HEK293 (cell line): ENCODE measurements around the gene FXR1.

Source experiments
- CTCF ChIA-PET: fragments of 350-600 bp; formaldehyde crosslinking; extraction: SDS; loops from one replicate; lab custom pipeline; 2021; ENCODE audit warnings: antibody characterized with exemption; lab: Yijun Ruan, JAX
- POLR2A ChIA-PET: fragments of 300-600 bp; formaldehyde crosslinking; extraction: SDS; loops from one replicate; lab custom pipeline; 2020; ENCODE audit warnings: antibody characterized with exemption, inconsistent platforms; lab: Yijun Ruan, JAX
- H3K27ac ChIP-seq: fragments of 200-500 bp; sonication (Bioruptor generic); 2 replicates; pipeline ENCODE4 v1.5.1; 2014; ENCODE audit warnings: low read depth, low read length, control low read depth, inconsistent platforms; ENCODE audit errors: extremely low read depth
- H3K36me3 ChIP-seq, 2 experiments: fragments of 200-500 bp in 1 of 2; sonication (Bioruptor generic) in 1 of 2; 1 replicate in 1 of 2; 2 replicates in 1 of 2; pipeline ENCODE4 v1.5.1; 2014 to 2017; ENCODE audit warnings: inconsistent platforms in 2 of 2, low read length in 2 of 2; ENCODE audit not compliant: control insufficient read depth in 2 of 2, insufficient read depth in 1 of 2
- H3K4me1 ChIP-seq: fragments of 200-500 bp; sonication (Bioruptor generic); 2 replicates; pipeline ENCODE4 v1.5.1; 2014; ENCODE audit warnings: mild to moderate bottlenecking, low read length, inconsistent platforms; ENCODE audit not compliant: control insufficient read depth, insufficient read depth
- H3K4me3 ChIP-seq: 2 replicates; pipeline ENCODE4 v1.5.1; 2011; ENCODE audit warnings: low read depth, mild to moderate bottlenecking, control low read depth, low read length, moderate library complexity
- H3K9me3 ChIP-seq: fragments of 200-500 bp; sonication (Bioruptor generic); 2 replicates; pipeline ENCODE4 v1.5.1; 2014; ENCODE audit warnings: low read depth, low read length, inconsistent platforms; ENCODE audit not compliant: control insufficient read depth, insufficient read depth
- AEBP2 ChIP-seq: fragments of 450-650 bp; formaldehyde crosslinking; IDR thresholded peaks from 2 replicates; pipeline ENCODE4 v1.5.1; 2016; ENCODE audit warnings: missing biosample characterization, missing genetic modification characterization, borderline replicate concordance
- HIC1 ChIP-seq: fragments of 450-650 bp; formaldehyde crosslinking; IDR thresholded peaks from 2 replicates; pipeline ENCODE4 v1.5.1; 2016; ENCODE audit warnings: missing biosample characterization, missing genetic modification characterization
- HOXC10 ChIP-seq: sonication (generic); formaldehyde crosslinking; IDR thresholded peaks from 2 replicates; pipeline ENCODE4 v1.8.1; 2023; ENCODE audit warnings: mild to moderate bottlenecking, missing genetic modification reagents
- KLF17 ChIP-seq: fragments of 450-650 bp; formaldehyde crosslinking; IDR thresholded peaks from 2 replicates; pipeline ENCODE4 v1.5.1; 2016; ENCODE audit warnings: missing biosample characterization, missing genetic modification characterization
- KLF7 ChIP-seq: fragments of 450-650 bp; formaldehyde crosslinking; IDR thresholded peaks from 2 replicates; pipeline ENCODE4 v1.5.1; 2016; ENCODE audit warnings: missing biosample characterization, missing genetic modification characterization, borderline replicate concordance
- PRDM1 ChIP-seq: fragments of 450-650 bp; formaldehyde crosslinking; IDR thresholded peaks from 2 replicates; pipeline ENCODE4; 2016; ENCODE audit warnings: missing biosample characterization, missing genetic modification characterization
- ZNF10 ChIP-seq: fragments of 450-650 bp; formaldehyde crosslinking; IDR thresholded peaks from 2 replicates; pipeline ENCODE4 v1.5.1; 2017; ENCODE audit warnings: missing biosample characterization, missing genetic modification characterization
- ZNF114 ChIP-seq: fragments of 450-650 bp; formaldehyde crosslinking; IDR thresholded peaks from 2 replicates; pipeline ENCODE4 v1.5.0; 2017; ENCODE audit warnings: missing biosample characterization, missing genetic modification characterization
- ZNF132 ChIP-seq: fragments of 450-650 bp; formaldehyde crosslinking; IDR thresholded peaks from 2 replicates; pipeline ENCODE4 v1.5.1; 2017; ENCODE audit warnings: missing biosample characterization, missing genetic modification characterization, borderline replicate concordance
- ZNF146 ChIP-seq: fragments of 450-650 bp; formaldehyde crosslinking; IDR thresholded peaks from 2 replicates; pipeline ENCODE4 v1.5.1; 2016; ENCODE audit warnings: missing biosample characterization, missing genetic modification characterization
- ZNF302 ChIP-seq: fragments of 450-650 bp; formaldehyde crosslinking; IDR thresholded peaks from 2 replicates; pipeline ENCODE4 v1.5.1; 2016; ENCODE audit warnings: missing biosample characterization, missing genetic modification characterization, low read depth
- ZNF354C ChIP-seq: fragments of 450-650 bp; formaldehyde crosslinking; IDR thresholded peaks from 2 replicates; pipeline ENCODE4 v1.5.1; 2016; ENCODE audit warnings: missing biosample characterization, missing genetic modification characterization, low read depth, borderline replicate concordance
- ZNF521 ChIP-seq: fragments of 450-650 bp; formaldehyde crosslinking; IDR thresholded peaks from 2 replicates; pipeline ENCODE4 v1.5.1; 2017; ENCODE audit warnings: missing biosample characterization, mild to moderate bottlenecking, missing genetic modification characterization
- ZNF529 ChIP-seq: fragments of 450-650 bp; formaldehyde crosslinking; IDR thresholded peaks from 2 replicates; pipeline ENCODE4 v1.5.1; 2017; ENCODE audit warnings: missing genetic modification characterization, missing biosample characterization; ENCODE audit not compliant: insufficient replicate concordance
- ZNF585B ChIP-seq: fragments of 450-650 bp; formaldehyde crosslinking; IDR thresholded peaks from 2 replicates; pipeline ENCODE4 v1.5.1; 2016; ENCODE audit warnings: missing biosample characterization, missing genetic modification characterization
- ZNF629 ChIP-seq: fragments of 450-650 bp; formaldehyde crosslinking; IDR thresholded peaks from 2 replicates; pipeline ENCODE4 v1.5.1; 2017; ENCODE audit warnings: missing biosample characterization, missing genetic modification characterization
- ZSCAN23 ChIP-seq: fragments of 450-650 bp; formaldehyde crosslinking; IDR thresholded peaks from 2 replicates; pipeline ENCODE4 v1.5.1; 2016; ENCODE audit warnings: missing biosample characterization, missing genetic modification characterization
- TF ChIP-seq, protein P1 (sequence below): fragments of 450-650 bp; formaldehyde crosslinking; conservative IDR thresholded peaks from 2 replicates; pipeline ENCODE4 v1.5.1; 2016; ENCODE audit warnings: low read depth, missing biosample characterization, missing genetic modification characterization

FXR1 gene

DNA sequence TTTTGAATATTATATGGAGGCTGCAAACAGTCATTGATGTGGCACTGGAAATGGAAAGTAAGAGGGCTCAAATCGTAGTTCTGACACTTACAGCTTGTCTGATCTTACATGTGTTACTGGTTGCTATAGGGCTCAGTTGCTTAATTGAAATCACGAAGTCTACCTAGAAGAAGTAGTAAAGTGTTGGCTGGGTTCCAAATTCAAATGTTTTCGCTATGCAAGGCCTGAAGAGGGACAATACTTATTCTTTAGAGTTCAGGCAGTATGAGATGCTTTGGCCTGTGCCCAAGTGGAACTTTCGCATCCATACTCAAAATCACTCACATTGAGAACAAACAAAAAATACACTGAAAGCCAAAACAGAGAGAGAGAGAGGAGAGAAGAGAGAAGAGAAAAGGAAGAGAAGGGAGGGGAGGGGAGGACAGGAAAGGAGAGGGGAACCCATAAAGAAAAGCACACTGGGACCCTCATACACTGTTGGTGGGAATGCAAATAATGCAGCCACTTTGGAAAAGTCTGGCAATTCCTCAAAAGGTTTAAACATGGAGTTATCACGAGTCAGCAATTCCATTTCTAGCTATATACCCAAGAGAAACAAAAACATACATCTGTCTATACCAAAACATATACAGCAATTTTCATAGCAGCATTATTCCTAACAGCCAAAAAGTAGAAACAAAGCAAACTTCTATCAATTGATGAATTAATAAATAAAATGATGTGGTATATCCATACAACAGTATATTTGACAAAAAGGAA lies 2.9 kb upstream of the FXR1 start (continued):
- TF ChIP-seq, protein P1, sequence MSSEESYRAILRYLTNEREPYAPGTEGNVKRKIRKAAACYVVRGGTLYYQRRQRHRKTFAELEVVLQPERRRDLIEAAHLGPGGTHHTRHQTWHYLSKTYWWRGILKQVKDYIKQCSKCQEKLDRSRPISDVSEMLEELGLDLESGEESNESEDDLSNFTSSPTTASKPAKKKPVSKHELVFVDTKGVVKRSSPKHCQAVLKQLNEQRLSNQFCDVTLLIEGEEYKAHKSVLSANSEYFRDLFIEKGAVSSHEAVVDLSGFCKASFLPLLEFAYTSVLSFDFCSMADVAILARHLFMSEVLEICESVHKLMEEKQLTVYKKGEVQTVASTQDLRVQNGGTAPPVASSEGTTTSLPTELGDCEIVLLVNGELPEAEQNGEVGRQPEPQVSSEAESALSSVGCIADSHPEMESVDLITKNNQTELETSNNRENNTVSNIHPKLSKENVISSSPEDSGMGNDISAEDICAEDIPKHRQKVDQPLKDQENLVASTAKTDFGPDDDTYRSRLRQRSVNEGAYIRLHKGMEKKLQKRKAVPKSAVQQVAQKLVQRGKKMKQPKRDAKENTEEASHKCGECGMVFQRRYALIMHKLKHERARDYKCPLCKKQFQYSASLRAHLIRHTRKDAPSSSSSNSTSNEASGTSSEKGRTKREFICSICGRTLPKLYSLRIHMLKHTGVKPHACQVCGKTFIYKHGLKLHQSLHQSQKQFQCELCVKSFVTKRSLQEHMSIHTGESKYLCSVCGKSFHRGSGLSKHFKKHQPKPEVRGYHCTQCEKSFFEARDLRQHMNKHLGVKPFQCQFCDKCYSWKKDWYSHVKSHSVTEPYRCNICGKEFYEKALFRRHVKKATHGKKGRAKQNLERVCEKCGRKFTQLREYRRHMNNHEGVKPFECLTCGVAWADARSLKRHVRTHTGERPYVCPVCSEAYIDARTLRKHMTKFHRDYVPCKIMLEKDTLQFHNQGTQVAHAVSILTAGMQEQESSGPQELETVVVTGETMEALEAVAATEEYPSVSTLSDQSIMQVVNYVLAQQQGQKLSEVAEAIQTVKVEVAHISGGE (tag by site-specific recombination), result no peak
- no peak for TF ChIP-seq ZNF529 (tag by site-specific recombination)
- TF ChIP-seq ZNF146 (tag by site-specific recombination), result no peak
- no peak for TF ChIP-seq ZNF114 (tag by site-specific recombination)
- no peak for TF ChIP-seq PRDM1
- no peak for TF ChIP-seq HOXC10 (CRISPR knock-in tag)

DNA sequence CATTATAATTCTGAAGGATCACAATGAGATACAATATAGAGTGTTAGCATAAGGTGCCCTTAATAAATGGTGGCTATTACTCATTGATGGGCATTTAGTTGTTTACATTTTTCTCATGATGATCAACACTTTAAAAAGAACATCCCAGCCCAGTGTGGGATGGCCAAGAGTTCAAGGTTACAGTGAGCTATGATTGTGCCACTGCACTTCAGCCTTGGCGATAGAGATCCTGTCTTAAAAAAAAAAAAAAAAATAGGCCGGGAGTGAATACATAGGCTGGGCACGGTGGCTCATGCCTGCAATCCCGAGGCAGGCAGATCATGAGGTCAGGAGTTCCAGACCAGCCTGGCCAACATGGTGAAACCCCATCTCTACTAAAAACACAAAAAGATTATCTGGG lies 1.6 kb upstream of the FXR1 start:
- POLR2A ChIA-PET, result no interaction called here

More for the DNA sequence above, 1.6 kb upstream of the FXR1 start:
- Histone ChIP-seq H3K9me3 (no peaks in the 10 kb centered on the region), H3K4me1 (no peaks in the 10 kb centered on the region), H3K27ac (no peak overlapping the region), H3K4me3 (no peak overlapping the region), H3K36me3 (peaks cover 0 to 12% of the 10 kb centered on the region in 2 experiments; a peak in 1 of 3 replicates)
- TF ChIP-seq ZNF354C (tag by site-specific recombination) (no peak), ZNF521 (tag by site-specific recombination) (no peak), AEBP2 (tag by site-specific recombination) (no peak), ZNF629 (tag by site-specific recombination) (no peak), ZNF10 (tag by site-specific recombination) (no peak), KLF7 (tag by site-specific recombination) (no peak), ZSCAN23 (tag by site-specific recombination) (no peak), ZNF302 (tag by site-specific recombination) (no peak), ZNF146 (tag by site-specific recombination) (no peak), KLF17 (tag by site-specific recombination) (no peak), HIC1 (tag by site-specific recombination) (no peak), ZNF585B (tag by site-specific recombination) (no peak), ZNF132 (no peak)
- CTCF ChIA-PET, result no interaction called here
